ENCODE results near the gene FASTK.

FASTK gene

GRCh38 chr7:151035902-151036301, 44.7 kb downstream of the FASTK start:
- Histone ChIP-seq H3K9me2 (replicated peaks; ENCODE audit: low read depth, low read length) (no peaks in the 10 kb centered on the region), H3K79me2 (ENCODE audit: insufficient read depth, low read length) (no peaks in the 10 kb centered on the region), H3K4me1 (ENCODE audit: insufficient read depth, low read length, poor library complexity, severe bottlenecking) (peaks cover 24% of the 10 kb centered on the region), H3K27me3 (ENCODE audit: insufficient read depth, low read length, poor library complexity, severe bottlenecking) (no peaks in the 10 kb centered on the region), H3K4me3 (ENCODE audit: low read length, poor library complexity, severe bottlenecking) (no peak overlapping the region), H4K20me1 (ENCODE audit: insufficient read depth, low read length, poor library complexity, severe bottlenecking) (no peaks in the 10 kb centered on the region), H3K9me3 (ENCODE audit: insufficient read depth, low read depth, low read length) (no peaks in the 10 kb centered on the region), H2AFZ (ENCODE audit: low read length) (no peak overlapping the region), H3K4me2 (ENCODE audit: low read depth, low read length, poor library complexity, severe bottlenecking) (no peak overlapping the region), H3K36me3 (ENCODE audit: insufficient read depth, low read length) (no peaks in the 10 kb centered on the region), H3F3A (ENCODE audit: low read depth) (peaks cover 2% of the 10 kb centered on the region; the same call in 1 of the 2 replicates), H3K9ac (ENCODE audit: low read depth, low read length, poor library complexity, severe bottlenecking) (no peak overlapping the region)
- TF ChIP-seq CTCF (conservative IDR thresholded peaks at IDR 0.05; ENCODE audit: low read length) (no peak), EZH2phosphoT487 (IDR thresholded peaks at IDR 0.05; ENCODE audit: borderline replicate concordance) (no peak)

- H3K36me3 ChIP-seq (ENCODE audit: insufficient read depth, low read length): no peaks in the 10 kb centered on the region
Measured at GRCh38 chr7:151035026-151035717, 45.4 kb downstream of the FASTK start.

GRCh38 chr7:151034312-151035025, 46.1 kb downstream of the FASTK start:
- H4K20me1 ChIP-seq (ENCODE audit: insufficient read depth, low read length, poor library complexity, severe bottlenecking): no peaks in the 10 kb centered on the region

More at GRCh38 chr7:151035026-151035717, 45.4 kb downstream of the FASTK start:
- no peaks in the 10 kb centered on the region for H3K27me3 ChIP-seq (ENCODE audit: insufficient read depth, low read length, poor library complexity, severe bottlenecking)
- H3K4me2 ChIP-seq (ENCODE audit: low read depth, low read length, poor library complexity, severe bottlenecking): no peak overlapping the region
- H3F3A ChIP-seq (ENCODE audit: low read depth): peaks cover 2% of the 10 kb centered on the region; the same call in 1 of the 2 replicates
- no peak overlapping the region for H3K4me3 ChIP-seq (ENCODE audit: low read length, poor library complexity, severe bottlenecking)
- H2AFZ ChIP-seq (ENCODE audit: low read length): no peak overlapping the region
- H3K79me2 ChIP-seq (ENCODE audit: insufficient read depth, low read length): no peaks in the 10 kb centered on the region
- TF ChIP-seq EZH2phosphoT487 (IDR thresholded peaks at IDR 0.05; ENCODE audit: borderline replicate concordance) (no peak), CTCF (conservative IDR thresholded peaks at IDR 0.05; ENCODE audit: low read length) (no peak)
- no peak overlapping the region for H3K9ac ChIP-seq (ENCODE audit: low read depth, low read length, poor library complexity, severe bottlenecking)
- H3K4me1 ChIP-seq (ENCODE audit: insufficient read depth, low read length, poor library complexity, severe bottlenecking): peaks cover 22% of the 10 kb centered on the region
- H4K20me1 ChIP-seq (ENCODE audit: insufficient read depth, low read length, poor library complexity, severe bottlenecking): no peaks in the 10 kb centered on the region
- H3K9me2 ChIP-seq (replicated peaks; ENCODE audit: low read depth, low read length): no peaks in the 10 kb centered on the region
- no peaks in the 10 kb centered on the region for H3K9me3 ChIP-seq (ENCODE audit: insufficient read depth, low read depth, low read length)

More at GRCh38 chr7:151034312-151035025, 46.1 kb downstream of the FASTK start:
- Histone ChIP-seq H3K27me3 (ENCODE audit: insufficient read depth, low read length, poor library complexity, severe bottlenecking) (no peaks in the 10 kb centered on the region), H3K9me3 (ENCODE audit: insufficient read depth, low read depth, low read length) (no peaks in the 10 kb centered on the region), H2AFZ (ENCODE audit: low read length) (no peak overlapping the region), H3K9me2 (replicated peaks; ENCODE audit: low read depth, low read length) (no peaks in the 10 kb centered on the region), H3K36me3 (ENCODE audit: insufficient read depth, low read length) (no peaks in the 10 kb centered on the region), H3K4me1 (ENCODE audit: insufficient read depth, low read length, poor library complexity, severe bottlenecking) (peaks cover 17% of the 10 kb centered on the region), H3K9ac (ENCODE audit: low read depth, low read length, poor library complexity, severe bottlenecking) (no peak overlapping the region), H3K4me3 (ENCODE audit: low read length, poor library complexity, severe bottlenecking) (no peak overlapping the region), H3K79me2 (ENCODE audit: insufficient read depth, low read length) (no peaks in the 10 kb centered on the region), H3F3A (ENCODE audit: low read depth) (peaks cover under 1% of the 10 kb centered on the region; the same call in 1 of the 2 replicates), H3K4me2 (ENCODE audit: low read depth, low read length, poor library complexity, severe bottlenecking) (no peak overlapping the region)
- no peak for TF ChIP-seq EZH2phosphoT487 (IDR thresholded peaks at IDR 0.05; ENCODE audit: borderline replicate concordance)
- no peak for TF ChIP-seq CTCF (conservative IDR thresholded peaks at IDR 0.05; ENCODE audit: low read length)

Data from Loucy (cell line).